HG03064 (cell line): Measurements from ENCODE around the gene DIP2C.
"Not testable (repeated sequence)": the region's sequence is repeated elsewhere in the genome, so short reads cannot be mapped to it uniquely, and the experiment has no call there.

Source experiments
- ATAC-seq: cut with Tn5 transposase; IDR thresholded peaks from one replicate; pipeline ENCODE4 v1.9.1; 2021; ENCODE audit warnings: low read depth; ENCODE audit not compliant: unreplicated experiment

Gene DIP2C

DNA sequence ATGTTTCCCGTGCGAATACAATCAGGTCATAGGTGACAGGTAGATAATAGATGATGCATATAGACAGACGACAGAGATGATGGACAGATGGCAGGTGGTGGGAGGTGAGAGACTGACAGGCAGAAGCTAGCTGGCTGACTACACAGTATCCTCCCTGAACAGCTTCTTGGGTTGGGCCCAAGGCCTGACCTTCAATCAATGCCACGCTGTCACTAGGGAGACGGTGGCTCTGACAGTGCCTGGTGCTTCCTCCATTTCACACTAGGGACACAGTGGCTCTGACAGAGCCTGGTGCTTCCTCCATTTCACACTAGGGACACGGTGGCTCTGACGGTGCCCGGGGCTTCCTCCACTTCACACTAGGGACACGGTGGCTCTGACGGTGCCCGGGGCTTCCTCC is 200.1 kb downstream of the DIP2C start:
- no peak for ATAC-seq

DNA sequence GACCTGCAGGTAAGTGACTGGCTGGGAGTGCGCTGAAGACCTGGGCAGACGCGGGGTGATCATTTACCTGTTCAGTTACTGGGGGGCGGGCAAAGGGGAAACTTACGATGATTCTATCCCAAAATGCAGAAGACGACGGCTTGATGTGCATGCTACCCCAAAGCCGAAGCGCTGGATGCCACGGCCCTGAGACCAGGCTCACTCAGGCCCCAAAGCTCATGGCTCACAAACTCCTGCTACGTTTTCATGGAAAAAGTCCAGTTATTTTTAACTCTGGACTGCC is 200.6 kb downstream of the DIP2C start:
- ATAC-seq: no peak

DNA sequence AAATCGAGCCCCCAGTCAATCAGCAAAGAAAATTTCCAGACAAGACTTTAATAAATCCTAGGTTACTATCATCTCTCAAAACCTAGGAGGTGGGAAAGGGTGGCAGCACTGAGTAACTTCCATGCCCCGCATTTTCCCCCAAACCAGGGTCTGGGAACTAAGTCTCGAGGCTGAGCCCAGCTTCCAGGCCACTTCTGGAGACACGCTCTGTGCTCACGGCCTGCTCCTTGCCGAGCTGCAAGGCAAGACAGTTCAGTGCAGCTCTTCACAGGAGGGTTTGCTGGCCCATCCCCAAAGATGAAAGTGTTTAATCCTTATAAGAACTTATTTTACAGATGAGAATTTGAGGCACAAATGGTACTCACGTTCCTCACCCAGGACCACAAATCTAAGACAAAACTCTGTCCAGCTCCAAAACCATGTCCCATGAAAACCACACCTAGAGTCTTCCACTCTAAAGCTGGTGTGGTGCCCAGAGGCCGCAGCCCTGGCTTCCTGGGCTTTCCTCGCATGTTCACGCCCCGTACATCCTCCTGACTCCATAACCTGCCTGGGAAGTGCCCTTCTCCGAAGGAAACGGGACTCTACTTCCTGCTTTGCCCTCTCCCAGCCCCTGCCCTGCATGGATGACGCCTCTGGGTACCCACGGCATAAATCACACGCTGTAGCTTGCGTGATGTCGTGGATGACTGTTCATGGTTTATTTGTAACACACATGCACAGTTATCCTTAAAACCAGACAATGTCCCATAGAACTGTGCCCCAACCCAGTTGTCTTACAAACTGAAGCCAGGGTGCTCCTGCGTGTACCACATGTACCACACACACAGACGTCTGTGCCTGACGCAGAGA is 201.2 kb downstream of the DIP2C start:
- ATAC-seq: no peak

DNA sequence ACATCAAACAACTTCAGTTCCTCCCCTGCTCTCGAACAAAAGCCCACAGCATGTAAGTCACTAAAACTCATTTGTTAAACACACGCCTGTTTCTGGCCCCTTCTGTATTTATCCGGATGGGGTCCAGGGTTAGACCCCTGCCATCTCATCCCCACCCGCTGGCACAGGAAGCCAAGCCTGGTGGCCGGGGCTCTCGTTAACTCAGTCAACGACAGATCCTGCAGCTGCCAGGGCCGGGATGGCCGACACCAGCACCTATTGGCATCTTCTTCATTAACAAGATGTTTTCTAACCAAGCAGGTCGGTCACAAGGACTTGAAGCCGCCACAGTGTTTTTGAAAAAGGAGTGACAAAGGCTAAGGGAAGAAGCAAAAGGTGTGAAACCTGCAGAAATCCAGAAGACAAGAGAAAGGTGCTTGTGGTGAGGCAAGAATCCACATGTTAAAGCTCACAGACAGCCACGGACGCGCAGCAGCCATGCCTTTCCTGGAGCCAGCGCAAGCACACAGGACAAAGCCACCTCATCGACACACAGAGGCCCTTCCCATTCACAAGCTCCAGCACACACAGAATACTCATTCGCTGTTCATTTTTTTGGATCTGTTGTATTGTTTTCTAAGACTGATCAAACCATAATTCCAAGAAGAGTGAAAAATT is 202.7 kb downstream of the DIP2C start:
- ATAC-seq: no peak

DNA sequence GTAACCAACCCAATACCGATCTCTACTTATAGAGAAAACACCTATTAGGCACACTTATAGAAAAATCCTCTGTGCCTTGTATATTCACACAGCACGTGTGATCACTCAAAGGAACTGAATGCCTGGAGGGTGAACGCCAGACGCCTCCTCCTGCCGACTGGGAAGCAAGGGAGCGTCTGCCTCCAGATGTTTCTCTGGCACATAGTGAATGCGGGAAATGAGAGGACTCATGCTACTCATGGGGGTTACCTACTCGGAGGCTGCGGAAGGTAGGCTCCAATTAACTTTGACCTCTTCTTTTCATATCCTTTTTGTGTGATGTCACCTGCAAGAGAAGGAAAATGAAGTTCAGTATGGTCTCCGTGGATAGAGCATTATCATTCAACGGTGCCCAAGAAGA is 203.3 kb downstream of the DIP2C start:
- ATAC-seq: no peak

DNA sequence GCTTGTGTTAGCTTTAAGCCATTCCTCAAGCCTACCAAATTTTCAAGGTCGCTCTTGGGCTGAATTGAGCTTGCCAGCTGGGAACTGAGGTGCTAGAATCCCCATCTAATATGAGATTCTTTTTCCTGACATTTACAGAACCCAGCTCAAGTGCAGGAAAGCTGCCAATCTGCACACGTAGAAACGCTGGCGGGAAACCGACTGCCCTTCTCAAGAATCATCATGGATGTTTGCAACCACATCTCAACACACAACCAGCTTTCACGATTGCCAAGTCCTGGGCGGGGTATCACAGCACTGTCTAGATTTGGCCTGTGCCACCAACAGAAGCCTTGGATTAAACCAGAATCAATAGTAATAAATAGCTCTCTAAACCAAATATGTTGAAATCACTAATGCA is 203.7 kb downstream of the DIP2C start:
- ATAC-seq: no peak

DNA sequence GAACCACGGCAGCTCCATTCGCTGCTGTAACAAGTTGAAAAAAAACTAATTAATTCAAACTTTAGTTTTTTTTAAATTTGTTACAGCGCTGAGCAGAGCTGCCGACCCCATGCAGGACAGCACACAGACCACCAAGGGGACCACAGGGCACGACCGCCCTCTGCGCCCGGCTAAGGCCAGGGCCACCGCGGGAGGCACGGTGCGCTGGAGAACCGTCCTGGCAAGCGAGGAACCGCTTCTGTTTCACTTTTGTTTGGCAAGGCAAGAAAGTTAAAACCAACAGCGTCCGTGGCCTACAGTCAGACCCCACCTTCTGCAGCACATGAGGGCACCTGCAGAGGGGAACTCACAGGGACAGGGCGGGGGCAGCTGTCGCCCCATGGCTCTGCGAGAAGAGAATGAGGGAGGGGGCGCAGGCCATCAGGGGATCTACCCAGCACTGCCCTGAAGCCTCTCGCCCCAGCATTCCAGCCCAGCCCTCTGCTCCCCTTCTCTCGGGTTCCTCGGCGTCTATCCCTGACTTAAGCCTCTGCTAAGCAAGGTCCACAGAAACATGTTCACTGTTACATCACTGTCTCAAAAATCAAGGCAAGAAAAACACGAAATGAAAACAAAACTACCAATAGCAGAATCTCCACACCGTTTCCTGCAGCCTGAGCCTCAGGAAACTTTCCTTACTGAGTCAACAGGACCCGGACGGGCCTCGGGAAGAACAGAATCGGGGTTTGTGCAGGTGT is 204.4 kb downstream of the DIP2C start:
- no peak for ATAC-seq

DNA sequence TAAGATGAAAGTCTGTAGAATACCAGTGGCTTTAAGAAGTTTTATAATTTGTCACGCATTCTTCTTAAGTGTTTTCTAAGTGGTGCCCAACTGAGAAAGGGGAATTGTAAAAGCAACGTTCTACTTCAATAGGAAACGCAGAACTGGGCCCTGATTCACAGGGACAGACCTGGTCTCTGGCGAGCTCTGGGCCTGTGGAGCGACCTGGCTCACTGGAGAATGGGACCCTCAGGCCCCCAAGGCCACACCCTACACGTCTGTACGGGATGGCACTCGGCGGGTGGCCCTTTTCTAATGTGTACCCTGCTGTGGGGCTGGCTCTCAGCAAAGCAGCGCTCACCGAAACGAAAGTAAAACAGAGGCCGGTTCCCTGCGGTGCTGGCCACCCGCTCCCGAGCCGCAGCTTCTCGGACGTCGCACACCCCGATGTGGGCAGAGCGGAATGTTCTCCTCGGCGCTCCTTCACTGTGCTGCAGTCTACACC is 205.0 kb downstream of the DIP2C start:
- no peak for ATAC-seq

DNA sequence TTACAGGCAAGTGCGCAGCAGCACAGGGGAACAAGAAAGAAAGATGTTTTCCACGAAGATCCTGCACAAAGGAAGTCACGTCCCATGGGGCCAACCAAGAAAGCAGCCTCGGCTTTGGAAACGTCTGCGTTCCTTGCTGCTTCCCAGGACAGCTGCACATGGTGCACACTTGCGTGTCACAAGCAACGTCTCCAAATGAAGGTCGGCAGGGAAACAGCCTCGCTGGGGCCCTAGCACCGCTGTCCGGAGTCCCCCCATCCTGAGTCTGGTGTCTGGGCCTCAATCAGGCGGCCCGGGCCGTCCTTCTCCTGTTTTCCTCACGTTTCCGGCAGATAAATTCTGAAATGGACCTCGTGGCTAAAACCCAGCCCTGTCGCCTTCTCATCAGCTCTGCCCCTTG is 206.2 kb downstream of the DIP2C start:
- ATAC-seq: no peak

DNA sequence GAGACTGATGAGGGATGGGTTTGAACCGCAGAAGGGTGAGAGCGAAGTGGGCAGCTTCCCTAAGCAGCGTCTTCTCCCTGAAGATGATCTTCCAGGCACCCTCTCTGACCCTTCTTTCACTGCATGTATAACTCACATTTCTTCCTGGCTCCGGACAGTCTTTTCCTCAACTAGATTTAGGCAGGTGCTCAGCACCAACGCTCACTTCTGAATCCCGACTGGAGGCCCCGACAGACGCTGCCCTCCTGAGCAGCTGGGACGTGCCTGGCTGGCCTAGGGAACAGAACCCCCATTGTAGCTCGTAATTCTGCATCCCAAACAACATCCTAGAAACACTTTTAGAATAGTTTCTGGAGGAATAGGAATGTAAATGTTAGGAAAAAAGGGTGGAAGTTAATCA is 206.6 kb downstream of the DIP2C start:
- no peak for ATAC-seq

DNA sequence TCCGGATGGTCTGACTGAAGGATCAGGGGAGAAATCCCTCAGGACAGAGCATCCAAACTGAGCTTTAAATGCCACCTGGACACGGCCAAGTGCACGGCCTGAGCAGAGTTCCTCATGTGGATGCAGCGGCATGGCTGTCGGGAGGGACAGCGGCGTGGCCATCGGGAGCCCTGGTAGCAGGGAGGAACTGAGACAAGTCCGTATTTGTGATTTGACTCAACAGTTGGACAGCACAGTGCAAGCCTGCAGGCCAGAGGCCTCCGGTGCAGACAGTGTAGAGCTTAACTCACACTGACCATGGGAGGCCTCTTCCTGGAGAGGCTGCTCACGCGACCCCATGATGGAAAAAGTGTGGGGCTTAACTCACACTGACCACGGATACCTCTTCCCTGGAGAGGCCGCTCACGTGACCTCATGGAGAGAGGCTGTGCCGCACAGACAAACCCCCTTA is 207.4 kb downstream of the DIP2C start:
- no peak for ATAC-seq

DNA sequence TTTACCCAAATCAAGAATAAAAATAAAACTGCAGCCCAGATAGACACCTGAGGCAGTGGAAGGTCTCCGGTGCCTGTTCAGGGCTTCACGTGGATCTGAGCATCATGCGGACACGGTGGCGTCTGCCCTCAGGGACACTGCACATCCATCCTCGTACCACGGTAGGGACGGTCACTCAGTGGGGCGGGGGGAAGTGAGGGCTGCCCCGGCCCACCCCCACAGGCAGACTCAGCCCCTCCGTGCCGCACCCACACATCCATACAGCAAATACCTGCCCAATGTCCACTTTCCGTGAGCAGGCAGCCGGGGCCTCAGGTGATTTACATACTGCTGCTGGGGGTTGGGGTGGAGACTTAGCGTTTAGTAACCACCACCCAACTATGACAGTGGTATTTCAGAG is 207.8 kb downstream of the DIP2C start:
- ATAC-seq: no peak

DNA sequence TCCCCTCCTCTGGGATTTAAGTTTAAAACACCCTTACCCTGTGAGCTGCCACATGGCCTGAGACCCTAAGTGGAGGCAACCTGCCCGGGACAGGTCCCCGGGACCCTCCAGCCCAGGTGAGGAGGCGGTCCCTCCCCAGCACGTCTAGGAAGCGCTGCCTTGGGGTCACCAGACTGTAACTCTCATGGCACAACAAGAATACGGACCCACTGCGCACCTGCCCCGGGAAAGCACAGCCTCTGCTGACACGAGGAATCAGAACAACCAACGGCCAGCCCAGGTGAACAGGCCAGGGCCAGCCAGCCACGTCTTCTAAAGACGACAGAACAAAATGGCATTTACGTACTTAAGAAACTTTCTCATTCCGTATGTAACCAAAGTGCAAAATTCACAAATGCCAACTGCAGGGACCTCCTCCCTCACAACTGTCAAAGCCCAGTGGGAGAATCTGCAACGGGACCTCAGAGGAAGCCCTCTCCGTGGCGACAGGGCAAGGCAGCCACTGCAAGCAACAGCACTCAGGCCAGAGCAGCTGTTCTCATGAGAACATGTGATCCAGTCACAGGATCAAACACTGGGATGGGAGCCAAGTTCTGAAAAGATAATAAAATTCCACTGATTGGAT is 208.4 kb downstream of the DIP2C start:
- ATAC-seq: no peak

DNA sequence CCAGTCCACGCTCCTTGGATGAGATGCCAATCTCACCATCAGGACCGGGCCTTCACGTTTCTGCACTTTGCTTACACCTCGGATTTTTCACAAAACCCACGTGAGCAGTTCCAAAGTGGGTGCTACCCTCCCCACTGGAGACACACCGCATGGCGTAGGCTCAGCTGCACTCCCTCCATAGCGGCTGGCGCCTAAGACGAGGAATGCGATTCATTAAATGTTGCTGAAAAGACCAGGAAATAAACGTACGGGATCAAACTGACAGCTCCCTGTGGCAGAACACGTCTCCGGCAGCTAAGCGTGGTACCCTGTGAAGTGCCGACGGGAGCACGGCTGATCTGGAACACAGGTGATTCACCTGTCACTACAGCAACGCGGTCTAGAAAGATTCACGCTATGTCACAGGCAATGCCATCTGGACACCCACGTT is 209.0 kb downstream of the DIP2C start:
- no peak for ATAC-seq

DNA sequence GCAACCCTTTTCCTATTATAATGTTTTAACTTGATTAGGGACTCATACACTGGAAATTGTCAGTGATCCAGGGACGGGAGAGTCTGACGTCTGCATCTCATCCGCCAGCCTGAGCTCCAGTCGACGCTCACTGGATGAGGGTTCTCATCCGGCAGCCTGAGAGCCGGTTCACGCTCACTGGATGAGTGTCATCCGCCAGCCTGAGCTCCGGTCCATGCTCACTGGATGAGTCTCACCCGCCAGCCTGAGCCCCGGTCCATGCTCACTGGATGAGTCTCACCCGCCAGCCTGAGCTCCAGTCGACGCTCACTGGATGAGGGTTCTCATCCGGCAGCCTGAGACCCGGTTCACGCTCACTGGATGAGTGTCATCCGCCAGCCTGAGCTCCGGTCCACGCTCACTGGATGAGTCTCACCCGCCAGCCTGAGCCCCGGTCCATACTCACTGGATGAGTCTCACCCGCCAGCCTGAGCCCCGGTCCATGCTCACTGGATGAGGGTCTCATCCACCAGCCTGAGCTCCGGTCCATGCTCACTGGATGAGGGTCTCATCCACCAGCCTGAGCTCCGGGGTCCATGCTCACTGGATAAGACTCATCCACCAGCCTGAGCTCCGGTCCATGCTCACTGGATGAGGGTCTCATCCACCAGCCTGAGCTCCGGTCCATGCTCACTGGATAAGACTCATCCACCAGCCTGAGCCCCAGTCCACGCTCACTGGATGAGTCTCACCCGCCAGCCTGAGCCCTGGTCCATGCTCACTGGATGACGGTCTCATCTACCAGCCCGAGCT is 209.6 kb downstream of the DIP2C start:
- not testable (repeated sequence) for ATAC-seq

DNA sequence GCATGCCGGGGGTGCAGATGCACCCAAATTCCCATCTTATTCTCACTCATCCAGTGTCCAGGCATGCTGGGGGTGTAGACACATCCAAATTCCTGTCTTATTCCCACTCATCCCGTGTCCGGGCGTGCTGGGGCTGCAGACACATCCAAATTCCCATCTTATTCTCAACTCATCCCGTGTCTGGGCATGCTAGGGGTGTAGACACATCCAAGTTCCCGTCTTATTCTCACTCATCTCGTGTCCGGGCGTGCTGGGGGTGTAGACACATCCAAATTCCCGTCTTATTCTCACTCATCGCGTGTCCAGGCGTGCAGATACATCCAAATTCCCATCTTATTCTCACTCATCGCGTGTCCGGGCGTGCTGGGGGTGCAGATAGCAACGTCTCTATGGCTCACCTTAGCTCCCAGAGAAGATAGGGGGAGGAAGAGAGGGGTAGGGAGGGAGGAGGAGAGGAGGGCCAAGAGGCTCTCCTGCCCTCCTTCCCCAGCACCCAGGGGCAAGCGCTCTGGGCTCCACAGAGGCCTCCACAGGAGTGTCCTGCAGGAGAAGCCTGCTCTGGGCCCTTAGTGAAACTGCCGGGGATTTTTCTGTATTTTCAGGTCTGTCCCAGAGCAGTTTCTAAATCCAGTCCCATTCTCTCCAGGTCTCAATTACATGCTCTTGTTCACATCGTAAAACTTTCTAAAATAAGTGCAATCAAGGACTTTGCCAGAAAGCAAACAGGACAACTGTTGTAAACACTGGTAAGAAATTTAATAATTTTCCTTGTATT is 210.8 kb downstream of the DIP2C start:
- no peak for ATAC-seq

DNA sequence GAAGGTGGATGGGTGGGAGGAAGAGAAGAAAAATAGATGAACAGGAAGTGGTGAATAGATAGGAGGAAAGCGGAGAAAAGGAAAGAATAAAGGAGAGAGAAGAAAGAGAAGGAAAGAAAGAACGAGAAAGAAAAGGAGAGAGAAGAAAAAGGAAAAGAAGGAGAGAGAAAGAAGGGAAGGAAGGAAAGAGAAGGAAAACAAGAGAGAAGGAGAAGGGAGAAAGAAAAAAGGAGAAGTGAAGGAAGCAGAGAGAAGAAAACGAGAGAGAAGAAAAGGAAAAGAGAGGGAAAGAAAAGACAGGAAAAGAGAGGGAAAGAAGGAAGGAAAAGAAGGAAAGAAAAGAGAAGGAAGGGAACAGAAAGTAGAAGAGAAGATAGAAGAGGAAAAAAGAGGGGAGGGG is 211.8 kb downstream of the DIP2C start:
- ATAC-seq: no peak

DNA sequence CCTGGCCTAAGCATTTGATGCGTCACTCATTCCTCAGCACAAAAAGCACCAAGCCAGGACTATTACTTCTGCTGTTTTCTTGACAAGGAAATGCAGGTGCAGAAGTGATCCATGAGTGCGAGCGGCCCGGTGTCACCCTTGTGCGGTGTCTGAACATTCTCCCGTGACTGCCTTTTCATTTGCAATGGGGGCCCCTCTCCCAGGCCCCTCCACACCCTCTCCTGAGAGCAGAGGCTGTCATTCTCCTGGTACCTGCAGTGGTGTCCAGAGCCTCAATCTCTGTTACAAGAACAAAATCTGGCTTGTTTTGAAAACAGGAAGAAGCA is 213.1 kb downstream of the DIP2C start:
- no peak for ATAC-seq

DNA sequence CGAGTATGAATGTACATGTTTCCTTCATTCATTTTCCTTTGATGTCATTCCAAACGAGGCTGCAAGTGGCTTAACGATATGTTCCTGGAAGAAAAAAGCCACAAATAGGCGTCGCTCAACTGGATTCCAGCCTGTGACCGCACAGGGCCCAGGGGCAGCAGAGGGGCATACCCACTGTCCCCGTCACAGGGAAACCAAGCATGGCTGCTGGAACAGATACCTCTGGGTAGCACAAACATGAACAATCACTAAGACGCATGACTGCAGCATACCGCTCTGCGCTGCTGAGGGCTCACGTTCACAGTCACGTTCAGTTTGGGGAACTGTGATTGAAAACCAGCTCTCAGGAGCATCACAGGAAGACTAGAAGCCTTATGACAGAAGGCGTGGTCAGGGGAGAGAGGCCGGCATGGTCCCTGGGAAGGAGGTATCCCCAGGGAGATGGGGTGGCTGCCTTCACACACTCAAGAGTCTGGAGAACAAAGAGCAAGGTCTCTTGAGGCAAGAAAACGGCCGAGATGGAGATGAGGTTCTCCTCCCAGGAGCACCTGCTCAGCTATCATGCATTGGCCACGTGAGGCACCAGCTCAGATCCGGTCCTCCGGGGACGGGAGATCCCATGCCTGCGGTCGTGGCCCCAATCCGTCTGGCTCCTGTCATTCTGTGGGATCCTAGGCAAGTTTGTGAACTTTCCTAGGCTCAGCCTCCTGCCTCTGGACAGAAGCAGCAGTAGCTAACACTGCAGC is 213.6 kb downstream of the DIP2C start:
- no peak for ATAC-seq
